ENCODE measurements around the gene FAM111B.

FAM111B gene

DNA sequence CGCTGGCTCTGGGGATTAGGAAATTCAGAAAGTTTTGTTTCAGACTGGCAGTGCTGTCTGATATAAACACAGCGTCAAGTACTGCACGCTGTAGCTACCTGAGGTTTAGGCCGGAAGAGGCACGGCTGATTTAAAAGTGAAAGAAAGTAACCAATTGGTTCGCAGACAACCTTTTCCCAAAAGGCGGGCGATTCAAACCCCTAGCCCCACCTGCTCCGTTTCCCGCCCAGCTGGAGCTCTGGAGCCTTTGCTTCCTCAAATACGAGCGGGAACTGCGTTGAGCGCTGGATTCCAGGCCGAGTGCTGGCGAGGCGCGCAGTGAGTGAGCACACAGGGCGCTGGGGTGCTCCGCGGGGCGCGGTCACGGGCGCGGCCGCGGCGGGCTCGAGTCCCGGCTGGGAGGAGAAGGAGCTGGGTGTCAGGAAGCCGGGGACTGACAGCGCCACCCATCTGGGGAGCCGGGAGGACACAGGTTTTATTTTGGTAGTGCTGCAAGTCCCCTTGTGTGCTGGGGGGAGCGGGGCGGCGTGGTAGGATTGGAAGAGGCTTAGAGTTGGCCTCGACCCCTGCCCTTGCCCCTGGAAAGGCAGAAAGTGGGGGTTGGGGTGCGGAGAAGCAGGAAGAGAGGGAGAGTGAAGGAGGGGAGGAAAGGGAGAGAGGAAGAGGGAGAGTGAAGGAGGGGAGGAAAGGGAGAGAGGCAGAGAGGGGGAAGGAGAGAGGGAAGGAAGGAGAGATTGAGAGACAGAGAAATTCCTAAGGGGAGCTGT lies 37.7 kb downstream of the FAM111B start:
- Histone ChIP-seq H2BK12ac (ENCODE audit: low read length) (no peak overlapping the region), H3K4ac (ENCODE audit: low read length) (no peak overlapping the region), H4K8ac (ENCODE audit: low read depth, low read length) (no peak overlapping the region), H4K91ac (ENCODE audit: low read depth, low read length, poor library complexity) (no peak overlapping the region), H2AK5ac (ENCODE audit: low read depth, low read length) (no peak overlapping the region), H3K27ac (replicated peaks; ENCODE audit: low read length) (no peak overlapping the region), H3K9me3 (replicated peaks in 1 of 2; ENCODE audit: control insufficient read depth in 2 of 2, insufficient read depth in 1 of 2, low read depth in 1 of 2, low read length in 2 of 2) (no peaks in the 10 kb centered on the region), H3K9ac (ENCODE audit: low read depth, low read length, poor library complexity) (peak overlapping the region; percentile 30), H3K27me3 (ENCODE audit: control insufficient read depth in 3 of 3, insufficient read depth in 3 of 3, low read depth in 1 of 3, low read length in 3 of 3) (peaks cover 0 to 9% (median 0%) of the 10 kb centered on the region in 3 experiments), H3K4me1 (ENCODE audit: control insufficient read depth in 2 of 2, insufficient read depth in 1 of 2, low read depth in 1 of 2, low read length in 2 of 2) (peaks cover 4 to 5% of the 10 kb centered on the region in 2 donors), H3K14ac (ENCODE audit: low read length) (no peak overlapping the region), H3K79me1 (ENCODE audit: low read depth, low read length) (no peaks in the 10 kb centered on the region), H2BK15ac (ENCODE audit: low read length) (no peak overlapping the region), H2AFZ (ENCODE audit: low read length) (no peak overlapping the region), H3K36me3 (replicated peaks in 1 of 2; ENCODE audit: control insufficient read depth in 2 of 2, insufficient read depth in 2 of 2, low read length in 2 of 2) (peaks cover 0 to 22% of the 10 kb centered on the region in 2 donors), H3K23ac (ENCODE audit: low read depth, low read length, poor library complexity) (peak overlapping the region; percentile 48), H2BK120ac (ENCODE audit: low read depth, low read length) (no peak overlapping the region), H3K4me2 (ENCODE audit: insufficient read depth, low read length, poor library complexity, severe bottlenecking) (peak overlapping the region; percentile 59), H3K4me3 (ENCODE audit: low read length in 2 of 2) (peak overlapping the region in 1 of 2 donors; percentile 77), H2BK5ac (ENCODE audit: low read length) (no peak overlapping the region), H3K18ac (ENCODE audit: low read length) (peak overlapping the region; percentile 45)
- no CpG with 5 or more reads among the region's 39 CpGs for WGBS, 2 donors (ENCODE audit: extremely low coverage in 2 of 2, insufficient read length in 2 of 2, insufficient replicate concordance in 1 of 2)
- peak; percentile 54 for DNase-seq (ENCODE audit: low spot score)

DNA sequence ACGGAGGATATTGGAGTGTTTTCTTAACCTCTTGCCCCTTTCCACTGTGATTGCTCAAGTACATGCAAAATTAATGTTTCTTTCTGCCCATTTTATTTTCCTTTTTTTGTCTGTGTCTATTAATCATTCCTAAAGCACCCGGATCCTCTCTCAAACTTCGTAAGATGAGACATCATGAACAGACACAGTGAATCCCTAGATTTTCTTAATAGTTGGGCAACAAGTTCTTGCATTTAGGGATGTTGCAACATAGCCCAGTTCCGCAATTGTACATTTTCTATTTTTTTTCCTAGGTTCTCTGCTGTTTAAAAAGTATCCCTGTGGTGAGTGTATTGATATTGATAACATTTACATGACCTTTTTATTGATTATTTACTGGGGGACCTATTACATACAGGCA lies 38.5 kb downstream of the FAM111B start:
- Histone ChIP-seq H2BK5ac (ENCODE audit: low read length) (no peak overlapping the region), H2BK12ac (ENCODE audit: low read length) (no peak overlapping the region), H3K27ac (replicated peaks; ENCODE audit: low read length) (no peak overlapping the region), H3K14ac (ENCODE audit: low read length) (no peak overlapping the region), H2AFZ (ENCODE audit: low read length) (no peak overlapping the region), H3K4ac (ENCODE audit: low read length) (no peak overlapping the region), H4K91ac (ENCODE audit: low read depth, low read length, poor library complexity) (no peak overlapping the region), H2AK5ac (ENCODE audit: low read depth, low read length) (no peak overlapping the region), H4K8ac (ENCODE audit: low read depth, low read length) (no peak overlapping the region), H3K79me1 (ENCODE audit: low read depth, low read length) (no peaks in the 10 kb centered on the region), H3K18ac (ENCODE audit: low read length) (no peak overlapping the region), H3K4me3 (ENCODE audit: low read length in 2 of 2) (no peak overlapping the region), H3K4me2 (ENCODE audit: insufficient read depth, low read length, poor library complexity, severe bottlenecking) (no peak overlapping the region), H2BK15ac (ENCODE audit: low read length) (no peak overlapping the region), H2BK120ac (ENCODE audit: low read depth, low read length) (no peak overlapping the region), H3K27me3 (ENCODE audit: control insufficient read depth in 3 of 3, insufficient read depth in 3 of 3, low read depth in 1 of 3, low read length in 3 of 3) (peaks cover 0 to 9% (median 0%) of the 10 kb centered on the region in 3 experiments), H3K9ac (ENCODE audit: low read depth, low read length, poor library complexity) (no peak overlapping the region), H3K4me1 (ENCODE audit: control insufficient read depth in 2 of 2, insufficient read depth in 1 of 2, low read depth in 1 of 2, low read length in 2 of 2) (peaks cover 4 to 5% of the 10 kb centered on the region in 2 donors), H3K36me3 (replicated peaks in 1 of 2; ENCODE audit: control insufficient read depth in 2 of 2, insufficient read depth in 2 of 2, low read length in 2 of 2) (peaks cover 0 to 27% of the 10 kb centered on the region in 2 donors), H3K23ac (ENCODE audit: low read depth, low read length, poor library complexity) (no peak overlapping the region), H3K9me3 (replicated peaks in 1 of 2; ENCODE audit: control insufficient read depth in 2 of 2, insufficient read depth in 1 of 2, low read depth in 1 of 2, low read length in 2 of 2) (no peaks in the 10 kb centered on the region)
- WGBS, 2 donors (ENCODE audit: extremely low coverage in 2 of 2, insufficient read length in 2 of 2, insufficient replicate concordance in 1 of 2): no CpG with 5 or more reads among the region's 4 CpGs
- no peak for DNase-seq (ENCODE audit: low spot score)

DNA sequence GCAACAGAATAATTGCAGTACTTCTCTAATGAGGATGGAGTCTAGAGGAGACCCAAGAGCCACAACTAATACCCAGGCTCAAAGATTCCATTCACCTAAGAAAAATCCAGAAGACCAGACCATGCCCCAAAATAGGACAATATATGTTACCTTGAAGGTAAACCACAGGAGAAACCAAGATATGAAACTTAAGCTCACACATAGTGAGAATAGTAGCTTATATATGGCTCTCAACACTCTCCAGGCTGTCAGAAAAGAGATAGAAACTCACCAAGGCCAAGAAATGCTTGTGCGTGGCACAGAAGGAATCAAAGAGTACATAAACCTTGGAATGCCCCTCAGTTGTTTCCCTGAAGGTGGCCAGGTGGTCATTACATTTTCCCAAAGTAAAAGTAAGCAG lies 44.7 kb downstream of the FAM111B start:
- no peaks in the 10 kb centered on the region for H3K9me3 ChIP-seq (replicated peaks in 1 of 2; ENCODE audit: control insufficient read depth in 2 of 2, insufficient read depth in 1 of 2, low read depth in 1 of 2, low read length in 2 of 2)
- WGBS, 2 donors (ENCODE audit: extremely low coverage in 2 of 2, insufficient read length in 2 of 2, insufficient replicate concordance in 1 of 2): no CpG with 5 or more reads among the region's 1 CpG
- H2BK5ac ChIP-seq (ENCODE audit: low read length): no peak overlapping the region
- H4K91ac ChIP-seq (ENCODE audit: low read depth, low read length, poor library complexity): no peak overlapping the region
- DNase-seq (ENCODE audit: low spot score): no peak
- no peak overlapping the region for H3K4me2 ChIP-seq (ENCODE audit: insufficient read depth, low read length, poor library complexity, severe bottlenecking)
- H2BK120ac ChIP-seq (ENCODE audit: low read depth, low read length): no peak overlapping the region
- no peak overlapping the region for H3K23ac ChIP-seq (ENCODE audit: low read depth, low read length, poor library complexity)
- H3K4me1 ChIP-seq (ENCODE audit: control insufficient read depth in 2 of 2, insufficient read depth in 1 of 2, low read depth in 1 of 2, low read length in 2 of 2): no peaks in the 10 kb centered on the region
- no peak overlapping the region for H2AK5ac ChIP-seq (ENCODE audit: low read depth, low read length)
- H3K79me1 ChIP-seq (ENCODE audit: low read depth, low read length): no peaks in the 10 kb centered on the region
- H3K14ac ChIP-seq (ENCODE audit: low read length): no peak overlapping the region
- H3K18ac ChIP-seq (ENCODE audit: low read length): no peak overlapping the region
- H2BK15ac ChIP-seq (ENCODE audit: low read length): no peak overlapping the region
- no peak overlapping the region for H2AFZ ChIP-seq (ENCODE audit: low read length)
- H3K36me3 ChIP-seq (replicated peaks in 1 of 2; ENCODE audit: control insufficient read depth in 2 of 2, insufficient read depth in 2 of 2, low read length in 2 of 2): peaks cover 0 to 21% of the 10 kb centered on the region in 2 donors
- no peaks in the 10 kb centered on the region for H3K27me3 ChIP-seq (ENCODE audit: control insufficient read depth in 3 of 3, insufficient read depth in 3 of 3, low read depth in 1 of 3, low read length in 3 of 3)
- H3K27ac ChIP-seq (replicated peaks; ENCODE audit: low read length): no peak overlapping the region
- H3K4ac ChIP-seq (ENCODE audit: low read length): no peak overlapping the region
- H3K4me3 ChIP-seq (ENCODE audit: low read length in 2 of 2): no peak overlapping the region
- no peak overlapping the region for H4K8ac ChIP-seq (ENCODE audit: low read depth, low read length)
- no peak overlapping the region for H3K9ac ChIP-seq (ENCODE audit: low read depth, low read length, poor library complexity)
- no peak overlapping the region for H2BK12ac ChIP-seq (ENCODE audit: low read length)

DNA sequence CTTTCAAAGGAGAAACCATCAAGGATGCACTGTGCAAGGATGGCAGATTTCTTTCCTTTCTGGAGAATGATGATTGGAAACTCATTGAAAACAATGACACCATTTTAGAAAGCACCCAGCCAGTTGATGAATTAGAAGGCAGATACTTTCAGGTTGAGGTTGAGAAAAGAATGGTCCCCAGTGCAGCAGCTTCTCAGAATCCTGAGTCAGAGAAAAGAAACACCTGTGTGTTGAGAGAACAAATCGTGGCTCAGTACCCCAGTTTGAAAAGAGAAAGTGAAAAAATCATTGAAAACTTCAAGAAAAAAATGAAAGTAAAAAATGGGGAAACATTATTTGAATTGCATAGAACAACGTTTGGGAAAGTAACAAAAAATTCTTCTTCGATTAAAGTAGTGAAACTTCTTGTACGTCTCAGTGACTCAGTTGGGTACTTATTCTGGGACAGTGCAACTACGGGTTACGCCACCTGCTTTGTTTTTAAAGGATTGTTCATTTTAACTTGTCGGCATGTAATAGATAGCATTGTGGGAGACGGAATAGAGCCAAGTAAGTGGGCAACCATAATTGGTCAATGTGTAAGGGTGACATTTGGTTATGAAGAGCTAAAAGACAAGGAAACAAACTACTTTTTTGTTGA lies 45.4 kb downstream of the FAM111B start:
- DNase-seq (ENCODE audit: low spot score): no peak
- no peaks in the 10 kb centered on the region for H3K9me3 ChIP-seq (replicated peaks in 1 of 2; ENCODE audit: control insufficient read depth in 2 of 2, insufficient read depth in 1 of 2, low read depth in 1 of 2, low read length in 2 of 2)
- H2BK5ac ChIP-seq (ENCODE audit: low read length): no peak overlapping the region
- no peak overlapping the region for H4K91ac ChIP-seq (ENCODE audit: low read depth, low read length, poor library complexity)
- no peak overlapping the region for H2BK15ac ChIP-seq (ENCODE audit: low read length)
- H3K14ac ChIP-seq (ENCODE audit: low read length): no peak overlapping the region
- no peak overlapping the region for H2AK5ac ChIP-seq (ENCODE audit: low read depth, low read length)
- H3K4ac ChIP-seq (ENCODE audit: low read length): no peak overlapping the region
- H2BK12ac ChIP-seq (ENCODE audit: low read length): no peak overlapping the region
- H3K4me2 ChIP-seq (ENCODE audit: insufficient read depth, low read length, poor library complexity, severe bottlenecking): no peak overlapping the region
- peaks cover 0 to 16% of the 10 kb centered on the region in 2 donors for H3K36me3 ChIP-seq (replicated peaks in 1 of 2; ENCODE audit: control insufficient read depth in 2 of 2, insufficient read depth in 2 of 2, low read length in 2 of 2)
- no CpG with 5 or more reads among the region's 8 CpGs for WGBS, 2 donors (ENCODE audit: extremely low coverage in 2 of 2, insufficient read length in 2 of 2, insufficient replicate concordance in 1 of 2)
- no peaks in the 10 kb centered on the region for H3K4me1 ChIP-seq (ENCODE audit: control insufficient read depth in 2 of 2, insufficient read depth in 1 of 2, low read depth in 1 of 2, low read length in 2 of 2)
- no peak overlapping the region for H3K27ac ChIP-seq (replicated peaks; ENCODE audit: low read length)
- no peak overlapping the region for H3K18ac ChIP-seq (ENCODE audit: low read length)
- no peaks in the 10 kb centered on the region for H3K27me3 ChIP-seq (ENCODE audit: control insufficient read depth in 3 of 3, insufficient read depth in 3 of 3, low read depth in 1 of 3, low read length in 3 of 3)
- no peak overlapping the region for H2AFZ ChIP-seq (ENCODE audit: low read length)
- no peaks in the 10 kb centered on the region for H3K79me1 ChIP-seq (ENCODE audit: low read depth, low read length)
- no peak overlapping the region for H3K4me3 ChIP-seq (ENCODE audit: low read length in 2 of 2)
- H4K8ac ChIP-seq (ENCODE audit: low read depth, low read length): no peak overlapping the region
- no peak overlapping the region for H3K9ac ChIP-seq (ENCODE audit: low read depth, low read length, poor library complexity)
- no peak overlapping the region for H2BK120ac ChIP-seq (ENCODE audit: low read depth, low read length)
- no peak overlapping the region for H3K23ac ChIP-seq (ENCODE audit: low read depth, low read length, poor library complexity)
